HG03097 (cell line): Measurements from ENCODE around the gene RPS6KC1.
A peak's percentile ranks its signal among the peaks of the same experiment; 100 is the strongest.
"Not testable (repeated sequence)": the region's sequence is repeated elsewhere in the genome, so short reads cannot be mapped to it uniquely, and the experiment has no call there.

ENCODE experiments used
- ATAC-seq: cut with Tn5 transposase; IDR thresholded peaks from one replicate; pipeline ENCODE4 v1.9.1; 2021; ENCODE audit not compliant: unreplicated experiment, low FRiP score

The RPS6KC1 gene

DNA sequence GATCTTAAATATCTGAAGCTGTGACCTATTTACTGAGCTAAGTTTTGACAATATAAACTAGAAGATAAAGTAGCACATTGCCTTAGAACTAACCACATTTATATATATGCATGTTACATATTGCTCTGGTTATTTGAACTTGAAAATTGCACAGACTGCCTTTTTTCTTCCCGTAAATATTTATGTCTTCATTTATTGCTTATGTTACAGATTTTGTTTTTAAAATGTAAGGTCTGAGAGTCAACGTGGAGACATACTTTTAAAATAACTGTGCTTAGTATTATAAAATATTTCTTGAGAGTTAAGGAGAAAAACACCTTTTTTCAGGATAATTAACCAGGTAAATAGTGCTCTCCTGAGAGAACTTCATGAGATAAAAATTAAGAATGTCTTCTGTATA, 3.1 kb downstream of the RPS6KC1 start:
- ATAC-seq = no peak

DNA sequence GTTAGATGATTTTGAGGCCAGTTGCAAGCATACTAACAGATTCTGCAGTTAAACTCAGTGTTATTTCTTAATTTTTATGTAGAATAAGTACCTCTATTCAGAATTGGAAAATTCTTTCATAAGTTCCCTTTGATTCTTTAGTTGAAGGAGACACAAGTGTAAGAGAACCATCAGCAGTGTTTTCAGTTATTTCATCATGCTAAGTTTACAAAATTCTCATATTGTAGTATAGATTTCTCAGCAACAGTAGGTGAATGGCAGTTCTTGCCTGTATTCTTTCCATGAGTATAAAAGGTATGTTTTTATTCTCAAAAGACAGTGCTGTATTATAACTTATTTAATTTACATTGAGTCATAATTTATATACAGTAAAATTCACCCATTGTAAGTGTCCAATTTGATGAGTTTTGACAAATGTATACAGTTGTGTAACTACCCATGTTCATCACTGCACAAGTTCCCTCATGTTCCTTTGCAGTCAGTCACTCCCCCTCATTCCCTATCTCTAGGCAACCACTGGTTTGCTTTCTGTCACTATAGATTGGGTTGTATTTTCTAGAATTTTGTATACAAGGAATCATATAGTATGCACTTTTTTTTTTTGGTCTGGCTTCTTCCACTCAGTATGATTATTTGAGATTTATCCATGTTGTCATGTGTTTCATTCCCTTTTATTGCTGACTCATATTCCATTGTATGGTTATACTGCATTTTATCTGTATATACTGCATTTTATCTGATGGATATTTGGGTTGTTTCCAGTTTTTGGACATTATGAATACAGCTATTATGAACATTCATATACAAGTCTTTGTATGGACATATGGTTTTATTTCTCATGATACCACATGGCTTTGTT, 3.9 kb downstream of the RPS6KC1 start:
- ATAC-seq = no peak

DNA sequence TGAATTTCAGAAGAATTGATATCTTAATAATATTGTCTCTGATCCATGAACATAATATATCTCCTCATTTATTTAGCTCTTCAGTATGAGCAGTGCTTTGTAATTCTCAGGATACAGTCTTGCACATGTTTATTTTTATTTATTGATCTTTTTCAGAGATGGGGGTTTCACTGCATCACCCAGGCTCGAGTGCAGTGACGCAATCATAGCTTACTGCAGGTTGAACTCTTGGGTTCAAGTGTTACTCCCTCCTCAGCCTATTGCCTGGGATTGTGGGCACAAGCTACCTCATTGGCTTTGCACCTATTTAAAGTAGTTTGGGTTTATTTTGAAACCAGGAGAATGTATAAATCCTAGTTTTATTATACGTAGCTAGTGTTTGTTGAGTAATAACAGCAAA, 4.7 kb downstream of the RPS6KC1 start:
- ATAC-seq = no peak

DNA sequence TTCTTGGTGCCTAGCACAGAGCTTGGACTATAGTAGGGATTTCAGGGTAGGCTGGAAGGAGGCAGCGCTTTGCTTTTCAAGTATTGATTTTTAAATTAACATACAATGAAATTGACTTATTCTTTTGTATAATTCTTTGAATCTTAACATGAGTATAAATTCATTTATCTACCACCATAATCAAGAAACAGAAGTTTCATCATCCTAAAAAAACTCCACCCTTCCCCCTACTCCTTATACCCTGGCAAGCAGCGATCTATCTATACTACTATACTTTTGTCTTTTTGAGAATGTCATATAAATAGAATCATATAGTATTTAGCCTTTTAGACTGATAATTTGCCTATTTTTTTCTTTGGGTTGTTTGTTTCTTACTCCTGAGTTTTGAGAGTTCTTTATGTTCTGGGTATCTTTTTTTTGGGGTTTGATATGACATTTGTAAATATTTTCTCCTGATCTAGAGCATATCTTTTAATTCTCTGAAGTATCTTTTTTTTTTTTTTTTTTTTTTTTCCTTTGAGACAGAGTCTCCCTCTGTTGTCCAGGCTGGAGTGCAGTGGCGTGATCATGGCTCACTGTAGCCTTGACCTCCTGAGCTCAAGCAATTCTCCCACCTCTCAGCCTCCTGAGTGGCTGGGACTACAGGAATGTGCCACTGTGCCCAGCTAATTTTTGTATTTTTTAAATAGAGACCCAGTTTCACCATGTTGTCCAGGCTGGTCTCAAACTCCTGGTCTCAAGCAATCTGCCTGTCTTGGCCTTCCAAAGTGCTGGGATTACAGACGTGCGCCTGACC, 6.4 kb downstream of the RPS6KC1 start:
- ATAC-seq = no peak

DNA sequence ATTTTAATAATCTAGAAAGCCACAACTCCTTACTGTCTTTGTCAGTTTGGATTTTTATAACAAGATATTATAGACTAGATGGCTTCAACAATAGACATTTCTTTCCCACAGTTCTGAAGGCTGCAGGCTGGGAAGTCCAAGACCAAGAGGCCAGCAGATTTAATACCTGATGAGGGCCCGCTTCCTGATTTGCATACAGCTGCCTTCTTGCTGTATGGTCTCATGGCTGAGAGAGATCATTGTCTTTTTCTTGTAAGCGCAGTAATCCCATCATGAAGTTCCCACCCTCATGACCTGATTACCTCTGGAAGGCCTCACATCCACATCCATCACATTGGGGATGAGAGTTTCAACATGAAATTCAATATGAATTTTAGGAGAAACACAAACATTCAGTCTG, 9.8 kb downstream of the RPS6KC1 start:
- no peak for ATAC-seq

DNA sequence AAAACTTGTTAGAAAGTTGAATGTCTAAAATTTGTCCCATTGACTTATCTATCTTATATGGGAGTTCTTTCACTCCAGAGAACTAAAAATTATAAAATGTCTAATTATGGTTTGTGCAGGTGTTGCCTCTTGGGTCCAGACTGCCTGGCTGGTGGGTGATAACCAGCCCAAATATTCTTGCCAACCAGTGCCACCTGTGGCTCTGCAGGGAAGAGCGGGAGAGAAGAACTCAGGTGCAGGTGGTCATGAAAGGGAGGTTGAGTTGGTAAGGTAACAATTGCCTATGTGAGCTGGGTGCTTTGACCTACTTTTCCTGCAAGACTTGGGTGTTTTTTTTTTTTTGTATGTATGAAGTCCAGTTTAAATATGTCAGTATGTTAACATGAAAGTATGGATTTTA, 10.2 kb downstream of the RPS6KC1 start:
- no peak for ATAC-seq

DNA sequence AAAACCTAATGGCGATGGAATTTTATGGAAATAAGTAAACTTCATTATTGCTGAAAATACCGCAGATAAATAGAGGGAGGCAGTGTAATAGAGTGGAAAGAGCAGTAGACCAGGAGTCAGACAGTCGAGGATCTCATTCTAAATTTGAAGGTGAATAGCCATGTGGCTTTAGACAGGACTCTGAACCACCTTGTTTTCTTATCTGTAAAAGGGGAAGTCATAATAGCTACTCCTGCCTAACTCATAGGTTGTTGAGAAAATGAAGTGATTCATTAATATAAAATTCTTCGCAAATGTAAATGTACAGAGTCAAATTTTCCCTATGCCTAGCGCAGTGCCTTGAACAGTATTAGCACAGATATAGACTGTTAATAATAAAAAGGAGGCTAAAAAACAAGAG, 14.8 kb downstream of the RPS6KC1 start:
- no peak for ATAC-seq

DNA sequence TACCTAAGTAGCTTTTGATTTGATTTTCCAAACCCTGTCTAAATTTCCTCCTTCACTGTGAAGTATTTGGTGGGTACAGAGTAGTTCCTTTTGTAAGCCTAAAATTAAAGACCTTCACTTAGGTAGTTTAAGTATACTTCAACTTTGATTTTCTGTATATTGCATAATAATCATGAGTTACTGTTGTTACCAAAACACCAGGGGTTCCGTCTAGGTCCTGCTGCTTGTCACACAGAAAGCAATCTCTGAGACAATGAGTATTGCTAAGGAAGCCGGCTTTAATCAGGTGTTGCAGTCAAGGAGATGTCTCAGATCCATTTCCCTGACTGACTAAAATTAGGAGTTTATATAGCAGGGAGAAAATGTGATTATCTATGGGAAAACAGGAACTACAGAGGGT, 15.3 kb downstream of the RPS6KC1 start:
- ATAC-seq = no peak

DNA sequence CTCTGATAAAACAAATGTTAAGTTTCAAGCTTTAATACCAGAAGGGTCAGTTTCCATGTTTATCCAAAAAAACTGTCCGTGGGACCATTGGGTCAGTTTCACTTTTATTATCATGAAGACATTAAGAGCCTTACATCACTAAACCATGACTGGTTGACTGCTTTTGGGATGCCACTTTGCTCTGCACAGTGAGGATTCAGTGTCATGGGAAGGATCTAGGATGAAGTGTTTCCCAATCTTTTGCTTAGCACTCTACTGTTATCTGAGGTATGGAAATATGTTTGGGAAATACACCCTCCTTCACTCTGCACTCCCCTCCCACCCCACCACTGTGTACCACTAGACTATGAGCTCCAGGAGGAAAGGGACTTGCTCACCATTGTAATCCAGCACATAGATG, 16.3 kb downstream of the RPS6KC1 start:
- ATAC-seq = no peak

DNA sequence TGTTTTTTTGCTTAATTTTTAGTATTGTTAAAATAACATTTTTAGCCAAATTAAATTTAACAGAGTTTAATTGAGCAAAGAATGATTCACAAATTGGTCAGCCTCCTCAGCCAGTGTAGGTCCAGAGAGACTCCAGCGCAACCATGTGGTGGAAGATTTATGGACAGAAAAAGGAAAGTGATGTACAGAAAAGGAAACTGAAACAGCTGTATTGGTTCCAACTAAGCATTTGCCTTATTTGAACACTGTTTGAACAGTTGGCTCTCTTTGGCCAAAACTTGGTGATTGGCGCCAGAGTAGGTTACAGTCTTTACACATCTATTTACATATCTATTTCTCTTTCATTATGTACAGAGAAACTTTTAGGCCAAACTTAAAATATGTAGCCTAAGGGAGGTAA, 19.4 kb downstream of the RPS6KC1 start:
- peak; percentile 89 for ATAC-seq

DNA sequence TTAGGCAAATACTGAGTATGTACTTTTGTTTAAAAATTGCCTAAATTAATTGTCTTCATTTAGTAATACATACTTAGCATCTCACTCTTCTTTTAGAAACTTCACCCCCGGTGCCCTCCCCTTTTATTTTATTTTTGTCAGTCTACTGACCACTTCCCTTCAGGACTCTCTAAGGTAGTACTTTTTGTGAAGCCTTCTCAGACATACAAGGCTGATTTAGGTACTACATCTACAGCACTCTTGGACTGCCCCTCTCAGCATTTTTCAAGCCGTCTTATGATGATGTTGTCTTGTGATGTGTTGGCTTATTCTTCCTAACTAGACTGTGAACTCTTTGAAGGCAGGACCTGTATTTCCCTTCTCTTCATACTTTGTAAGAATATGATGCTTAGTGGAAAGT, 24.7 kb downstream of the RPS6KC1 start:
- no peak for ATAC-seq

DNA sequence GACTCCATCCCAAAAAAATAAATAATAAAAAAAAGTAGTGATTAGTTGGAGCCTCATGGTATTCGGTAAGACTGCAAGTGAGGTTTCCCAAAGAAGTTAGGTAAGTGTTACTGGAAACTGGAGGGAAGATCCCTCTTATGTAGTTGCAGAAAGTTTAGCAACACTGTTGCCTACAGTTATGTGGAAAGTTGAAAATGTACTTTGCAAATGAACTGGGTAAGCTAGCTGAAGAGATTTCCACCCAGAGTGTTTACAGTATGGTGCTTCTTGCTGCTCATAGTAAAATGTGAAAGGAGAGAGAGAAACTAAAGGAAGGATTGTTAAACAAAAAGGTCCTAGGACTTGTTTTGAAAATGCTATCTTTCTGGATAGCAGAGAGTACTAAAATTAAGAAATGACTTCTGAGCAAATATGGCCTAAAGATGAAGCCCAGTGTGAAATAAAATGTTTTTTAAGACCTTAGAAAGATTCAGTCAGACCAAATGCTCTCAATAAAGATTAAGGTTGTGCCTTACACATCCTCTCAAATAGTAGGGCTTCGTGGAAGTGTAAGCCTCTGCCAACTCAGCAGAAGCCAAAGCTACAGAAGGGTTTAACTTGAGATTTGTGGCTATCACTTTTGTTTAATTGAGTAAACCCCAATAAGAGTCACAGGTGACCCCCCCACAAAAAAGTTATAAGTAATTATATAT, 31.5 kb downstream of the RPS6KC1 start:
- ATAC-seq = no peak

DNA sequence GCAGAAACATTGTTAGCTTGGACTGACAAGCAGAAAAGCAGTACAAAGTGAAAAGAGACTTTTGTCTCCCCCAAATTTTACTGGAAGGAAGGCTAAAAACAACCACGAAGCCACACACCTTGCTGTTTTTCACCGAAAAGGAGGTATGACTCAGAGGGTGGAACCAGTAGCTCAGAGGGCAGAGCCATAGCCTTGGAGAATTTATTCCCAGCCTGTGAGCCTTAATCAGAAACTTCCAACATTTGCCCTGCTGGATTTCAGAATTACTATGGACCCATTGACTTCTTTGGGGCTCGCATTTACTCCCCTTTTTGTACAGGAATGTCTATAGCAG, 32.0 kb downstream of the RPS6KC1 start:
- no peak for ATAC-seq

DNA sequence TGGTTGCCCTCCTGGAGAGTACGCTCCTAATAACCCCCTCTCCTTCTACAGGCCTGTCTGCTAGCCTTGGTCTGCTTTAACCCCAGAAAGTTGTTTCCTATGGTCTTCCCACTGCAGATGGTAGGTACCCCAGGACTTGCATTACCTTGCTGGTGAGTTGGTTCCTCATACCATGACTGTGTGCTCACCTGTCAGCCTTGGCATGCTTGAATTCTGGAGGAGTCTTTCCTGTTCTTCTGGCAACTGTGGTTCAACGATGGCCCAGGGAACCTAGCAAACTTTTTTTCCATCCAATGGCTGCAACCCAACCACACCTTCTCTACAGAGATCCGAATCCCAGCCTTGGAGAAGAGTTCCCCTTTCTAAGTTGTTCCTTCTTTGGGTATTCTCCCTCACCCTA, 36.9 kb downstream of the RPS6KC1 start:
- no peak for ATAC-seq

DNA sequence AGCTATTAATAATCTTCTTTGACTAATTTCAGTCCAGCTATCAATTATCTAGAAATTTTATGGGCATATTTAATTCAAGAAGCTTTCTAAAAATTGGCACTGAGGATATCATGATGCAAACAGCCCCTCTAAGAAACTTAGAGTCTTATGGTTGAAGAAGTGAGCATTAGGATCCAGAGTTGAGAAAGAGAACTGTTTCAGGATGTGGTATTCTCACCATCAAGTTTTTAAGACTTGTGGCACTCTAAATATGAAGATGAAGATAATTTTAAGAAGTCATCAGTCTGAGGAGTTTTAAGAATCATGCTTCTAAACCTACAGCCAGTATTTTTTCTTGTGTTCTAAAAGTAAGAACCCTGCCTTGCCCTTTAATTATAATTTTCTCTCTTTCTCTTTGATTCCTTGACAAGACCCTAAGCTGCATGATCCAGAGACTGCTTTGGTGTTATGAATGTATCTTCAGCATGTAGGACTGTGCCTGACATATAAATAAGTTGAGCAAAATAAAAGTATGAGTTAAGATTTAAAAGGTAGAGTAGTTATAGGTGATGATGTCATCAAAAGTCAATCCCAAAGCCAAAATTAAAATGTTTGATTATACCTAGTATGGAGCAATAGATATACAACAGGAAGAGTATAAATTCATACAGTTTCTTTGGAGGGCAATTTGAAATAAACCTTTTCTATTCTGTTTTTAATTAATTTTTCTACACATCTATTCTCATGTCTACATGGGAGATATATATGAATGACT, 39.1 kb downstream of the RPS6KC1 start:
- no peak for ATAC-seq

DNA sequence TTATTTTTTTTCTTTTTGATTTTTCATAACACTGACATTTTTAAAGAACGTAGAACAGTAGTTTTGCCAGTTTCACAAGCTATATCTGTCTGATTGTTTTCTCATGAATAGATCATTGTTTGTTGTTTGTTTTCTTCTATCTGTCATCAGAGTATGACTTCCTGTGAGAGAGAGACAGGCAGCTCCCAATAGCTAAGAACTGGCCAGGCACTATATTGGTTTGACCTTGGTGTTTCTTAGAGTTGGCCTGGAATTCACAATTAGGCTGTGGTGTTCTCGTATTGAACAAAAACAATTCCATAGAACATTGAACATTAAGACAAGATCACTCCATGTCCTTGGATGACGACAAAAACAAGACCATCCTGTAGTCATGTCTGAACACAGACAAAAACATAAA, 43.4 kb downstream of the RPS6KC1 start:
- no peak for ATAC-seq

DNA sequence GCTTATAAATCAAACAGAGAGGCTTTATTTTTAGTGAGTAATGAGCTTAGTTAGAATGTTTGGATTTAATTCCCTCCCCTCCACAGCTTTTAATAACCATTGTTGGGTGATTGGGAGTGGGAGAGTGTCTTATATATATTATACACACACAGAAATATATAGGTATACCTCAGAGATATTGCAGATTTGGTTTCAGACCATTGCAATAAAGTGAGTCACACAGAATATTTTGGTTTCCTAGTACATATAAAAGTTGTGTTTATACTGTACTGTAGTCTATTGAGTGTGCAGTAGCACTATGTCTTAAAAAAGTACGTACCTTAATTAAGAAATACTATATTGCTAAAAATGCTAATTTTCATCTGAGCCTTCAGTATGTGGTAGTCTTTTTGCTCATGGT, 44.4 kb downstream of the RPS6KC1 start:
- ATAC-seq = no peak

DNA sequence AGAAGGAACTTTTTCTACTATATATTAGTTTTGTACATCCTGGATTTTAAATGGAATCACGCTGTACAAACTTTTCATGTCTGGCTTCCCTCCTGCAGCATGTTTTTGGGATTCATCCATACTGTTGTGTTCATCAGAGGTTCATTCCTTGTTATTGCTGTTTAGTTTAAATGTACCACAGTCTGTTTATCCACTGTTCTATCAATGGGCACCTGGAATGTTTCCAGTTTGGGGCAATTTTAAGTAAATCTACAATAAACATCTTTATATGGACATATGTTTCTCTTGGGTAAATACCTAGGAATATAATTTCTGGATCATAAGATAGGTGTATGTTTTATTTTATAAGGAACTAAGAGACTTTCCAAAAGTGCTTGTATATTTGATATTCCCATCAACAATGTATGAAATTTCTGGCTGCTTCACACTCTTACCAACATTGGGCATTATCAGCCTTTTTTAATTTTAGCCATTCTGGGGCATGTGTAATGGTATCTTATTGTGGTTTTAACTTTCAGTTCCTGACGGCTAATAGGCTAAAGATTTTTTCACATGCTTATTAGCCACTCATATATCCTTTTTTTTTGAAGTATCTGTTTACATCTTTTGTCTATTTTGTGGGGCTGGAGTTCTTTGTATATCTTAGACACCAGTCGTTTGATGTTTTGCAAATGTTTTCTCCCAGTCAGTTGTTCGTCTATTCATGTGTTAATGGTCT, 48.8 kb downstream of the RPS6KC1 start:
- no peak for ATAC-seq

DNA sequence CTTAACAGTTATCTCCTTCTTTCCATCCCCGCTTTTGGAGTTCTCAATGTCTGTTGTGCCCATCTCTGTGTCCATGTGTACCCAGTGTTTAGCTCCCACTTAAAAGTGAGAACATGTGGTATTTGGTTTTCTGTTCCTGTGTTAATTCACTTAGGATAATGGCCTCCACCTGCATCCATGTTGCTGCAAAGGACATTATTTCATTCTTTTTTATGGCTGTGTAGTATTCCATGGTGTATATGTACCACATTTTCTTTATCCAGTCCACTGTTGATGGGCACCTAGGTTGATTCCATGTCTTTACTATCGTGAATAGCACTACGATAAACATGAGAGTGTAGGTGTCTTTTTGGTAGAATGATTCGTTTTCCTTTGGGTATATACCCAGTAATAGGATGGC, 49.5 kb downstream of the RPS6KC1 start:
- ATAC-seq = not testable (repeated sequence)
